ENCODE data around the gene SHE.
"Not testable (repeated sequence)": the region's sequence is repeated elsewhere in the genome, so short reads cannot be mapped to it uniquely, and the experiment has no call there.

Gene SHE

GRCh38 chr1:154502066-154502743 lies at the start of gene SHE, which contains the start of gene TDRD10:
TSS of gene SHE (minus strand) at chr1:154502412. CDS start at chr1:154502026, 386 bp downstream.
TSS of gene TDRD10 (plus strand) at chr1:154502219. CDS start at chr1:154506904, 4,685 bp downstream.
- DNase-seq (ENCODE audit: low read depth in 1 of 2, low spot score in 1 of 2): no peak

- DNase-seq (ENCODE audit: low read depth in 1 of 2, low spot score in 1 of 2): no peak
Observed at GRCh38 chr1:154551474-154551873, 49.3 kb upstream of the SHE start.

- DNase-seq (ENCODE audit: low read depth in 1 of 2, low spot score in 1 of 2): no peak
Observed at GRCh38 chr1:154550657-154551056, 48.4 kb upstream of the SHE start.

GRCh38 chr1:154550070-154550469 lies 47.9 kb upstream of the SHE start:
- DNase-seq (ENCODE audit: low read depth in 1 of 2, low spot score in 1 of 2): no peak

GRCh38 chr1:154549202-154549770 lies 47.1 kb upstream of the SHE start:
- no peak for DNase-seq (ENCODE audit: low read depth in 1 of 2, low spot score in 1 of 2)

GRCh38 chr1:154548028-154548427 lies 45.8 kb upstream of the SHE start:
- no peak for DNase-seq (ENCODE audit: low read depth in 1 of 2, low spot score in 1 of 2)

GRCh38 chr1:154547105-154547732 lies 45.0 kb upstream of the SHE start:
- no peak for DNase-seq (ENCODE audit: low read depth in 1 of 2, low spot score in 1 of 2)

GRCh38 chr1:154546264-154547063 lies 44.3 kb upstream of the SHE start:
- peak; percentile 12 to 31 for DNase-seq (ENCODE audit: low read depth in 1 of 2, low spot score in 1 of 2)

GRCh38 chr1:154541231-154541630 lies 39.0 kb upstream of the SHE start:
- no peak for DNase-seq (ENCODE audit: low read depth in 1 of 2, low spot score in 1 of 2)

GRCh38 chr1:154539486-154540483 lies 37.6 kb upstream of the SHE start:
- DNase-seq (ENCODE audit: low read depth in 1 of 2, low spot score in 1 of 2): no peak

GRCh38 chr1:154536570-154536969 lies 34.4 kb upstream of the SHE start:
- no peak for DNase-seq (ENCODE audit: low read depth in 1 of 2, low spot score in 1 of 2)

GRCh38 chr1:154533952-154534844 lies 32.0 kb upstream of the SHE start:
- DNase-seq (ENCODE audit: low read depth in 1 of 2, low spot score in 1 of 2): no peak

- not testable (repeated sequence) for DNase-seq (ENCODE audit: low read depth in 1 of 2, low spot score in 1 of 2)
Observed at GRCh38 chr1:154531950-154532349, 29.7 kb upstream of the SHE start.

- no peak for DNase-seq (ENCODE audit: low read depth in 1 of 2, low spot score in 1 of 2)
Observed at GRCh38 chr1:154529308-154529707, 27.1 kb upstream of the SHE start.

- DNase-seq (ENCODE audit: low read depth in 1 of 2, low spot score in 1 of 2): no peak
Observed at GRCh38 chr1:154527192-154527591, 25.0 kb upstream of the SHE start.

GRCh38 chr1:154524881-154525280 lies 22.7 kb upstream of the SHE start:
- no peak for DNase-seq (ENCODE audit: low read depth in 1 of 2, low spot score in 1 of 2)

- no peak for DNase-seq (ENCODE audit: low read depth in 1 of 2, low spot score in 1 of 2)
Observed at GRCh38 chr1:154521695-154522094, 19.5 kb upstream of the SHE start.

GRCh38 chr1:154520333-154520732 lies 18.1 kb upstream of the SHE start:
- DNase-seq (ENCODE audit: low read depth in 1 of 2, low spot score in 1 of 2): no peak

GRCh38 chr1:154519591-154519991 lies 17.4 kb upstream of the SHE start:
- DNase-seq (ENCODE audit: low read depth in 1 of 2, low spot score in 1 of 2): no peak

Data from activated CD4-positive, alpha-beta T cell treated with anti-CD3 and anti-CD28 coated beads, Interleukin-2, amount 50 U/mL, for 24 hours (primary cell).